NCI-H748 treated with DMSO at 0.1 percent for 48 hours (cell line): ENCODE measurements around the gene VPS26B.
"Not testable (repeated sequence)": the region's sequence is repeated elsewhere in the genome, so short reads cannot be mapped to it uniquely, and the experiment has no call there.

Experiments
- DNase-seq: peaks from one replicate; lab custom pipeline; 2025; lab: John Stamatoyannopoulos, UW

The VPS26B gene

DNA sequence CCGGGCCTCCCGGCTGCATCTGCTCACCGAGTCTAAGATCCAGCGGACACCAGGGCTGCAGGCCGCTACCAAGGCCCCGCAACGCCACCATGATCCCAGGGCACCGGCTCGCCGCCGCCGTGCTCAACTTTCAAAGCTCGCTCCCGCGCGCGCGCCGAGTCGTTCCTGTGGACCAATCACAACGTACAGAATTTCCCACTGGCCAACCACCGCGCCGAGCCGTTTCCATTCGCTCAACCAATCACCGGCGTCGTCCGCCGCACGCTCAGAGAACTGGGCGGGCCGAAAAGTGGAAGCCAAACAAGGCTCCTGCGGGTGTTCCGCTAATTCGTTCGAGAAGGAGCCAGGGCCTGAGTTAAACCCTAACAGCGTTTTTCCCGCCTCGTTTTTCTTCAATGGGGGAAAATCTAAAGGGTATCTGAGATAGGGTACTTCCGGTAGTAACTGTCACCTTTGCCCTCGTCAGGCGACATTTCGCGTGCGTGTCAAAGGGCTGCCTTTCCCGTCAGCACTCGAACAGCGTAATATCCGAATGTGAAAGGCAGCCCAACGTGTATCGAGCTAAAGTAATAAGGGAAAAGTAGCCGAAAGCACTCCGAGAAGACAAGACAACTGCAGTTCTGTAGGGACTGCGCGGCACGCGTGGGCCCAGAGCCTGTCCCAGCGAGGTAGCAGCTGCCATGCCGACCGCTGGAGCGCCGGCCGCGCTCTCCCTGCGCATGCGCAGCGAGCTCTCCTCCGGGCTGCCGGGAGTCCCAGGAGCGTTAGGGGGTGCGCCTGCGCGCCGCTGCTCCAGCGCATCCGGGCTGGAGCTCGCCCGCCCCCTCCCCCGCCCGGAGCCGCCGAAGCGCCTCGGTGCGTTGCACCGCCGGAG, at the start of gene VPS26B, which contains the start of gene NCAPD3:
TSS of gene VPS26B (plus strand) at position 836 of the 874 bp plus-strand sequence. CDS start 452 bp downstream, outside the sequence.
TSS of gene NCAPD3 (minus strand) at position 132 of the 874 bp plus-strand sequence. CDS start at position 91, 41 bp downstream.
- DNase-seq = peak; percentile 88

GRCh38 chr11:134176284-134176683, 48.2 kb upstream of the VPS26B start:
- no peak for DNase-seq

DNA sequence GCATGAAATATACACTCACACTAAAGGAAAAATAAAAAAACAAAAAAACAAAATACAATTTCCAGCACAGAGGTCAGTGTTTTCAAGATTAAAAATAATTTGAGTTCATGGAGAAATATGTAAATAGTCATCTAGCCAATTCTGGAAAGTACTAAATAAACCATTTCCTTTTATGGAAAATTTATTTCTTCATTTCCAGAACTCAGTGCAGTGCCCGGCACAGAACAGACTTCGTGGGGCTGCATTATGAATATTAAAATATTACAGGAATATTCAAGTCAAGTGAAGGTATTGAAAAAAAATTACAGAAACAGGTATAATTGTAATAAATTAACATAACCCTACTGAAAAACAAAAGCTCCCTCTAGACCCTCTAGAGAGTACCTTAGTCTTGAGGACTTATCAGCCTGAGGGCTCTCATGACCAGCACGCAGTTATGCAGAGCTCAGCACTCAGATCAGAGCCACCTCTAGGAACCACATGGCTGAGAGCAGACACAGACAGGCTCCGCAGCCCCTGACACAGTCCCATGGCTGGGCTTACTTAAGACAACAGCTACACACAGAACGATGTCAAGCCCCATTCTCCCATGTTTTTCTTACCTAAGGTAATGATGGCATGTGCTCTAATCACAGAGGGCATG, 46.3 kb upstream of the VPS26B start:
- no peak for DNase-seq

GRCh38 chr11:134181707-134182106, 42.8 kb upstream of the VPS26B start:
- DNase-seq = no peak

DNA sequence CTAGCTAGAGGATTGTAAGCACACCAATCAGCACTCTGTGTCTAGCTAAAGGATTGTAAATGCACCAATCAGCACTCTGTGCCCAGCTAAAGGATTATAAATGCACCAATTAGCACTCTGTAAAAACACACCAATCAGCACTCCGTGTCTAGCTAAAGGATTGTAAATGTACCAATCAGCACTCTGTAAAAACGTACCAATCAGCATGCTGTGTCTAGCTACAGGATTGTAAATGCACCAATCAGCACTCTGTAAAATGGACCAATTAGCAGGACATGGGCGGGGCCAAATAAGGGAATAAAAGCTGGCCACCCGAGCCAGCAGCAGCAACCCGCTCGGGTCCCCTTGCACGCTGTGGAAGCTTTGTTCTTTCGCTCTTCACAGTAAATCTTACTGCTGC, 36.4 kb upstream of the VPS26B start:
- DNase-seq = not testable (repeated sequence)

DNA sequence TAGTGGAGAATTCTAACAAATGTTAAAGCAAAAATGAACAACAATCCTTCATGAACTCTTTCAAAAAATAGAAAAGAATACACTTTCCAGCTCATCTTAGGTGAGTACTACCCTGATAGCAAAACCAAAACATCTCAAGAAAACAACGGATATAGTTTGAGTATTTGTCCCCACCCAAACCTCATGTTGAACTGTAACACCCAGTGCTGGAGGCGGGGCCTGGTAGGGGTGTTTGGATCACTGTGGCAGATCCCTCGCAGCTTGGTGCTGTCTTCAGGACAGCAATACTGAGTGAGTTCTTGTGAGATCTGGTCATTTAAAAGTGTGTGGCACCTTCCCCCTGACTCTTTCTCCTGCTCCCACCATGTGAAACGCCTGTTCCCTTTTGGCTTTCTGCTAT, 27.7 kb upstream of the VPS26B start:
- DNase-seq = no peak

GRCh38 chr11:134199531-134199930, 24.9 kb upstream of the VPS26B start:
- DNase-seq = no peak

DNA sequence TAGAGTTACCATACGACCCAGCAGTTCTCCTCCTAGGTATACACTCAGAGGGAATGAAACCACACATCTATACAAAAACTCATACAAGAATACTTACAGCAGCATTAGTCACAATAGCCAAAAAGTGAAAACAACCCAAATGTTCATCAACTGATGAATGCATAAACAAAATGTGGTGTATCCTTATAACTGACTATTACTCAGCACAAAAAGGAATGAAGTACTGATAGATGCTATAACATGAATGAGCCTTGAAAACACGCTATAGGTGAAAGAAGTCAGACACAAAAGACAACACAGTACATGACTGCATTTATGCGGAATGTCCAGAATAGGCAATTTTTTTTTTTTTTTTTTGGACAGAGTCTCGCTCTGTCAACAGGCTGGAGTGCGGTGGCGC, 23.8 kb upstream of the VPS26B start:
- no peak for DNase-seq

DNA sequence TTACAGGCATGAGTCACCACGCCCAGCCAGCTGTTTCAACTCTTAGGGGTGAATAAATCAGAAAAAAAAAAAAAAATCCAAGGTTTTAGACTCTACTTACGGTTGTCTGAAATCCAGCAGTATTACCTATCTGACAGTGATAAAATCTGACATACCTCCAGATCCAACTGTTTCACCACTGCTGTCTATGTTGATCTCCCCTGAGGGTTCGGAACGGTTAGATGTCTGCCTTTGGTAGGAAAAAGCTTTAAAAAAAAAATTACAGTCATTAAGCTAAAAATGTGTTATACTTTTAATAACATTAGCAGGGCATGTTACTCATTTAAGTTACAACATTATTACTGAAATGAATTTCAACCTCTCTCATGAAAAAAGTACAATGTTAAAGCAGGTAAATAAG, 21.8 kb upstream of the VPS26B start:
- no peak for DNase-seq

DNA sequence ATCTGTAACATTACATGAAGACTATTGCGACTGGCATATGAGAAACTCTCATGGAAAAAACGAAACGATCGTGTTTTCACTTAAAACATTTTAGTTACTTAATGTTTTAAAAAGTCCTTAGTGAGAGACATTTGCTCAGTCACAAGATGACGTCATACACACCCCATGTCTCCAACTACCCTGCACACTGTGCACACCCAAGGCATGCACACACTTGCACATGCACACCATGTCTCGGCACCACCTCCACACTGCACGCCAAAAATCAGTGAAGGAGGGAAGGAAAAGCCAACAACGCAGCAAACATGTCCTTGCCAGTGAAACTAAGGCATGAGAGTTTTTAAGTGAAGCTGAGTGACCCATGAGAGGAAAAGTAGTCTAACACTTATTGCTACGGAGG, 18.7 kb upstream of the VPS26B start:
- no peak for DNase-seq

- no peak for DNase-seq
These were observed 18.3 kb upstream of the VPS26B start for GRCh38 chr11:134206185-134206584.

DNA sequence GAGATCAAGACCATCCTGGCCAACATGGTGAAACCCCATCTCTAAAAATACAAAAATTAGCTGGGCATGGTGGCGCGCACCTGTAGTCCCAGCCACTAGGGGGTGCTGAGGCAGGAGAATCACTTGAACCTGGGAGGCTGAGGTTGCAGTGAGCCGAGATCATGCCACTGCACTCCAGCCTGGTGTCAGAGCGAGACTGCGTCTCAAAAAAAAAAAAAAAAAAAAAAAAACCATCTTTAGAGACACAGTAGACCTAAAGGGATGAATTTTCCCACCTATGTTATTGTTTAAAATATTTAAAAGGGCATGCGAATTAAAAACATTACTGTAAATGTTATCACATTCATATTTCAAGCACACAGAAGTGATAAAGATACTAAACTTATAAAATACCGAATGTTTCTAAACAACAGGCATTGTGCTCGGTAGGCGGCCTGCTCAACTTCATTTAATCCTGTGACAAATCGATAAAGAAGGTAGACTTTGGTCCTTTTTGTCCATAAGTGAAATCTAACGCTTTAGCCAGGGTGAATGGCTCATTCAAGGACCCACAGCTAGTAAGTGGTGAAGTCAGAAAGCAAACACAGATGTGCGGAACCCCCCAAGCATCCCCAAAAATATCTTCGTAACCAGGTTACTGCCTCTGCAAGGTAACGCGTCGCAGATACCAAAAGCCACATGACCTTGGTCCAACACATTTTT, 16.8 kb upstream of the VPS26B start:
- DNase-seq = no peak

DNA sequence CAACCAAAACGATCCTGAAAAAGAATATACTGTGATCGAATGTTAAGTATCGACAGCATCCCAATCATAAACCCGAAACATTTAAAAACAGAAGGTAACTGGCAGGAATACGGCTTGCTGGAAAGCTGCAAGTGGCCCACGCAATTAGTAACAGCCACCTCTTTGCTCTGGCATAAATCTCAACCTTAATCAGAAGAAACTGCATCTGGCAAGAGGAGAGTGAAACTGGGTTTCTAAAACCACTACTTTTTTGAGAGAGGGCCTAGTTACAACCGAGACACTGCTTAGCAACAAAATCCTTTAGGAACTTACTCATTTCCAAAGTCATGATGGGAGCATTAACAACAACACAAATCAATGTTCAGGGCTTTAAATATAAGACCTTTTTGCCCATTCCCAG, 8.6 kb upstream of the VPS26B start:
- no peak for DNase-seq

DNA sequence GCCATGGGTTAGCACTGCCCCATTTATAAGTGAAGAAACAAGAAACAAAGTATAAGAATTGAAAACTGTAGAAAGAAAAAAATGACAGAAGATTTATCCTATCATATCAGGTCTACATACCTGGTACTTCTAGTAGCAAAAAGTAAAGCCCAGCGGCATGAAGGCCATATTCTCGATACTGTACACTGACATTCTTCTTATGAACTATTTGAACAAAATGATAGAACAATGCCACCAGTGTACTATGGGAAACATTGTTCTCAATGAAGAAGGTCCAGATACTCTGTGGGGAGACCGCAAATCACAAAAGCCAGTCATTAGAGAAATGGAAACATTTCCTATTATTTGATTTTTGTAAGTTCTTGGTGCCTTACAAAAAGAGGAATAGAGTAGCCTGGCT, 7.7 kb upstream of the VPS26B start:
- DNase-seq = no peak

GRCh38 chr11:134223121-134223520, 1.4 kb upstream of the VPS26B start:
- no peak for DNase-seq

- no peak for DNase-seq
These were observed 516 bp downstream of the VPS26B start for GRCh38 chr11:134224710-134225664.

GRCh38 chr11:134226806-134227325, 2.4 kb downstream of the VPS26B start:
- no peak for DNase-seq

- no peak for DNase-seq
These were observed 4.2 kb downstream of the VPS26B start for GRCh38 chr11:134228625-134229024.

- DNase-seq = no peak
These were observed 4.8 kb downstream of the VPS26B start for GRCh38 chr11:134229126-134229790.

DNA sequence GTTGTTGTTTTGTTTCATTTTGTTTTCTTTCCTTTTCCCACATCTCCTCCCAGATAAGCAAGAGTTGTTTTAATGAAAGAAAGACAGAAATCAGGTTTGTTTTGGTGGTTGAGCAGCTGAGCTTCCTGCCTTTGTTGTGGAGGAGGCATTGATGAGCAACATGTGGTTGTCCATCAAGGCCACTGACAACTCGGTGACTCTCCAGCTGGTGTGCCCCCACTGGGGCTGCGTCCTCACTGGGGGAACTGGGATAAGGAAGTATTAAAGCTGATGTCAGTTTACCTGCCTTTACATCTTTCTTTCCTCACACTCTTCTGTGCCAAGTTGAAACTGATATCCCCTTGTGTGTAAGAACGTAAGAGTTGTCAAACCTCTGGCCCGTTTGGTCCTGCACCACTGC, 5.9 kb downstream of the VPS26B start:
- DNase-seq = no peak
